B cell (primary cell): ENCODE data around the gene ZNF423.

Experiments used
- CTCF ChIP-seq: fragments of 200-600 bp; IDR thresholded peaks from one replicate; pipeline ENCODE4 v1.8.0; 2022; ENCODE audit warnings: antibody characterized with exemption, mild to moderate bottlenecking
- EZH2 ChIP-seq: IDR thresholded peaks from 2 replicates; pipeline ENCODE4 v1.6.1; 2012; ENCODE audit warnings: borderline replicate concordance, low read depth, mild to moderate bottlenecking, moderate library complexity, low read length; ENCODE audit not compliant: insufficient read depth, poor library complexity, severe bottlenecking

GRCh38 chr16:49832177-49832576 is 23.7 kb downstream of the ZNF423 start:
- TF ChIP-seq EZH2 = no peak
- TF ChIP-seq CTCF = no peak
